ENCODE results near the gene SGCA.

The SGCA gene

DNA sequence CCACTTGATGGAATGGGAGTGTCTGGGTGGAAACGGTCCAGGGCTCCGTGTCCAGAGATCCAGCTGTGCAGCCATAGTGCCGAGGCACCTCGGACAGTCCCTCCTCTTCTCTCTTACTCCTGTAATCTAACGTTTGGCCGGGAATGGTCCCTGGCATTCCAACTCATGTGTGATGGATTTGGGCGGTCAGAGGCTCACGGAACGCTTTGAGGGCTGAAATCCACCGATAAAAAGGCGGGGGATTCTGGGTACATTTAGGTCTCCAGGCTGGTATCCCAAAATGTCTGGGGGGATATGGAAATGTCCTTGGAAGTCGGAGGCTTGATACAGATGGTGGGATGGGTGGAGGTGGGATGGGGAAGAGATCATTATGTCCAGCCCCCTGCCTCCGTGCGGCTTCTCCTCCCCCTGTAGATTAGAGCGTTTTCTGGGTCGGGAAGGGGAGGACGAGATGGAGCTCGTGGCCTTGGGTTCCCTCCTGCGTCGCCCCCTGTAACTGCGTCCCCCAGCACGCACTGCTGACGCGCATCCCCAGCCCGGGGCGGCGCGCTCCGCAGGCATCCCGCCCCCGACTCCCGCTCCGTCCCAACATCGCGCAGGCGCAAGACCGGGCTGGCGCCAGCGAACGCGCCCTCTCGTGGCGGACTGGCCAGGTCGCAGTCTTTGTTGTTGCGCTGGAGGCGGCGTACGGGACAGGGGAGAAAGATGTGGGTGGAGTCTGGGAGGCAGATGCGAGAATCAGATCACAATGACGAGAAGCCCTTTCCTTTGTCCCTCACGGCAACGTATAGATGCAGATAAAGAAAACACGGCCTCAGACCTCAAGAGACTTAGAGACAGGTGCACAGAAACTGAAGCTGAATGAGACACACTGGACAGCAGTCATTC is 4.5 kb upstream of the SGCA start (continued):
- TF ChIP-seq, protein P1, sequence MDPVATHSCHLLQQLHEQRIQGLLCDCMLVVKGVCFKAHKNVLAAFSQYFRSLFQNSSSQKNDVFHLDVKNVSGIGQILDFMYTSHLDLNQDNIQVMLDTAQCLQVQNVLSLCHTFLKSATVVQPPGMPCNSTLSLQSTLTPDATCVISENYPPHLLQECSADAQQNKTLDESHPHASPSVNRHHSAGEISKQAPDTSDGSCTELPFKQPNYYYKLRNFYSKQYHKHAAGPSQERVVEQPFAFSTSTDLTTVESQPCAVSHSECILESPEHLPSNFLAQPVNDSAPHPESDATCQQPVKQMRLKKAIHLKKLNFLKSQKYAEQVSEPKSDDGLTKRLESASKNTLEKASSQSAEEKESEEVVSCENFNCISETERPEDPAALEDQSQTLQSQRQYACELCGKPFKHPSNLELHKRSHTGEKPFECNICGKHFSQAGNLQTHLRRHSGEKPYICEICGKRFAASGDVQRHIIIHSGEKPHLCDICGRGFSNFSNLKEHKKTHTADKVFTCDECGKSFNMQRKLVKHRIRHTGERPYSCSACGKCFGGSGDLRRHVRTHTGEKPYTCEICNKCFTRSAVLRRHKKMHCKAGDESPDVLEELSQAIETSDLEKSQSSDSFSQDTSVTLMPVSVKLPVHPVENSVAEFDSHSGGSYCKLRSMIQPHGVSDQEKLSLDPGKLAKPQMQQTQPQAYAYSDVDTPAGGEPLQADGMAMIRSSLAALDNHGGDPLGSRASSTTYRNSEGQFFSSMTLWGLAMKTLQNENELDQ (tag by site-specific recombination; IDR thresholded peaks at IDR 0.05; ENCODE audit: low read depth): no peak
- TF ChIP-seq, protein P2, sequence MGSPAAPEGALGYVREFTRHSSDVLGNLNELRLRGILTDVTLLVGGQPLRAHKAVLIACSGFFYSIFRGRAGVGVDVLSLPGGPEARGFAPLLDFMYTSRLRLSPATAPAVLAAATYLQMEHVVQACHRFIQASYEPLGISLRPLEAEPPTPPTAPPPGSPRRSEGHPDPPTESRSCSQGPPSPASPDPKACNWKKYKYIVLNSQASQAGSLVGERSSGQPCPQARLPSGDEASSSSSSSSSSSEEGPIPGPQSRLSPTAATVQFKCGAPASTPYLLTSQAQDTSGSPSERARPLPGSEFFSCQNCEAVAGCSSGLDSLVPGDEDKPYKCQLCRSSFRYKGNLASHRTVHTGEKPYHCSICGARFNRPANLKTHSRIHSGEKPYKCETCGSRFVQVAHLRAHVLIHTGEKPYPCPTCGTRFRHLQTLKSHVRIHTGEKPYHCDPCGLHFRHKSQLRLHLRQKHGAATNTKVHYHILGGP (tag by site-specific recombination; IDR thresholded peaks at IDR 0.05): no peak
- TF ChIP-seq KLF16 (tag by site-specific recombination; IDR thresholded peaks at IDR 0.05) (0 out of 2 replicates have a peak, but pooled peaks have one; percentile 51), KLF9 (tag by site-specific recombination; IDR thresholded peaks at IDR 0.05; ENCODE audit: low read depth) (peak; percentile 57), ZBTB48 (tag by site-specific recombination; IDR thresholded peaks at IDR 0.05) (peak; percentile 77), SALL2 (tag by site-specific recombination; IDR thresholded peaks at IDR 0.05; ENCODE audit: borderline replicate concordance) (no peak), ZBTB21 (tag by site-specific recombination; IDR thresholded peaks at IDR 0.05) (peak; percentile 59; the same call in 1 of the 2 replicates), TRIM28 (IDR thresholded peaks at IDR 0.05; ENCODE audit: borderline replicate concordance, low read length) (peak; percentile 70; the same call in 1 of the 2 replicates), REPIN1 (tag by site-specific recombination; IDR thresholded peaks at IDR 0.05; ENCODE audit: low read depth) (0 out of 2 replicates have a peak, but pooled peaks have one; percentile 16), ZXDB (tag by site-specific recombination; IDR thresholded peaks at IDR 0.05) (peak; percentile 59), ZBTB17 (tag by site-specific recombination; IDR thresholded peaks at IDR 0.05) (peak; percentile 87)
- TF ChIP-seq, protein P3, sequence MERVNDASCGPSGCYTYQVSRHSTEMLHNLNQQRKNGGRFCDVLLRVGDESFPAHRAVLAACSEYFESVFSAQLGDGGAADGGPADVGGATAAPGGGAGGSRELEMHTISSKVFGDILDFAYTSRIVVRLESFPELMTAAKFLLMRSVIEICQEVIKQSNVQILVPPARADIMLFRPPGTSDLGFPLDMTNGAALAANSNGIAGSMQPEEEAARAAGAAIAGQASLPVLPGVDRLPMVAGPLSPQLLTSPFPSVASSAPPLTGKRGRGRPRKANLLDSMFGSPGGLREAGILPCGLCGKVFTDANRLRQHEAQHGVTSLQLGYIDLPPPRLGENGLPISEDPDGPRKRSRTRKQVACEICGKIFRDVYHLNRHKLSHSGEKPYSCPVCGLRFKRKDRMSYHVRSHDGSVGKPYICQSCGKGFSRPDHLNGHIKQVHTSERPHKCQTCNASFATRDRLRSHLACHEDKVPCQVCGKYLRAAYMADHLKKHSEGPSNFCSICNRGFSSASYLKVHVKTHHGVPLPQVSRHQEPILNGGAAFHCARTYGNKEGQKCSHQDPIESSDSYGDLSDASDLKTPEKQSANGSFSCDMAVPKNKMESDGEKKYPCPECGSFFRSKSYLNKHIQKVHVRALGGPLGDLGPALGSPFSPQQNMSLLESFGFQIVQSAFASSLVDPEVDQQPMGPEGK (tag by site-specific recombination; IDR thresholded peaks at IDR 0.05): peak; percentile 98
- TF ChIP-seq, protein P4, sequence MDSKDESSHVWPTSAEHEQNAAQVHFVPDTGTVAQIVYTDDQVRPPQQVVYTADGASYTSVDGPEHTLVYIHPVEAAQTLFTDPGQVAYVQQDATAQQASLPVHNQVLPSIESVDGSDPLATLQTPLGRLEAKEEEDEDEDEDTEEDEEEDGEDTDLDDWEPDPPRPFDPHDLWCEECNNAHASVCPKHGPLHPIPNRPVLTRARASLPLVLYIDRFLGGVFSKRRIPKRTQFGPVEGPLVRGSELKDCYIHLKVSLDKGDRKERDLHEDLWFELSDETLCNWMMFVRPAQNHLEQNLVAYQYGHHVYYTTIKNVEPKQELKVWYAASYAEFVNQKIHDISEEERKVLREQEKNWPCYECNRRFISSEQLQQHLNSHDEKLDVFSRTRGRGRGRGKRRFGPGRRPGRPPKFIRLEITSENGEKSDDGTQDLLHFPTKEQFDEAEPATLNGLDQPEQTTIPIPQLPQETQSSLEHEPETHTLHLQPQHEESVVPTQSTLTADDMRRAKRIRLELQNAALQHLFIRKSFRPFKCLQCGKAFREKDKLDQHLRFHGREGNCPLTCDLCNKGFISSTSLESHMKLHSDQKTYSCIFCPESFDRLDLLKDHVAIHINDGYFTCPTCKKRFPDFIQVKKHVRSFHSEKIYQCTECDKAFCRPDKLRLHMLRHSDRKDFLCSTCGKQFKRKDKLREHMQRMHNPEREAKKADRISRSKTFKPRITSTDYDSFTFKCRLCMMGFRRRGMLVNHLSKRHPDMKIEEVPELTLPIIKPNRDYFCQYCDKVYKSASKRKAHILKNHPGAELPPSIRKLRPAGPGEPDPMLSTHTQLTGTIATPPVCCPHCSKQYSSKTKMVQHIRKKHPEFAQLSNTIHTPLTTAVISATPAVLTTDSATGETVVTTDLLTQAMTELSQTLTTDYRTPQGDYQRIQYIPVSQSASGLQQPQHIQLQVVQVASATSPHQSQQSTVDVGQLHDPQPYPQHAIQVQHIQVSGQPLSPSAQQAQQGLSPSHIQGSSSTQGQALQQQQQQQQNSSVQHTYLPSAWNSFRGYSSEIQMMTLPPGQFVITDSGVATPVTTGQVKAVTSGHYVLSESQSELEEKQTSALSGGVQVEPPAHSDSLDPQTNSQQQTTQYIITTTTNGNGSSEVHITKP (tag by site-specific recombination; IDR thresholded peaks at IDR 0.05): peak; percentile 99
- TF ChIP-seq, protein P5, sequence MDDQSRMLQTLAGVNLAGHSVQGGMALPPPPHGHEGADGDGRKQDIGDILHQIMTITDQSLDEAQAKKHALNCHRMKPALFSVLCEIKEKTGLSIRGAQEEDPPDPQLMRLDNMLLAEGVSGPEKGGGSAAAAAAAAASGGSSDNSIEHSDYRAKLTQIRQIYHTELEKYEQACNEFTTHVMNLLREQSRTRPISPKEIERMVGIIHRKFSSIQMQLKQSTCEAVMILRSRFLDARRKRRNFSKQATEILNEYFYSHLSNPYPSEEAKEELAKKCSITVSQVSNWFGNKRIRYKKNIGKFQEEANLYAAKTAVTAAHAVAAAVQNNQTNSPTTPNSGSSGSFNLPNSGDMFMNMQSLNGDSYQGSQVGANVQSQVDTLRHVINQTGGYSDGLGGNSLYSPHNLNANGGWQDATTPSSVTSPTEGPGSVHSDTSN (CRISPR knock-in tag; IDR thresholded peaks at IDR 0.05): 0 out of 2 replicates have a peak, but pooled peaks have one; percentile 53
- TF ChIP-seq, protein P6, sequence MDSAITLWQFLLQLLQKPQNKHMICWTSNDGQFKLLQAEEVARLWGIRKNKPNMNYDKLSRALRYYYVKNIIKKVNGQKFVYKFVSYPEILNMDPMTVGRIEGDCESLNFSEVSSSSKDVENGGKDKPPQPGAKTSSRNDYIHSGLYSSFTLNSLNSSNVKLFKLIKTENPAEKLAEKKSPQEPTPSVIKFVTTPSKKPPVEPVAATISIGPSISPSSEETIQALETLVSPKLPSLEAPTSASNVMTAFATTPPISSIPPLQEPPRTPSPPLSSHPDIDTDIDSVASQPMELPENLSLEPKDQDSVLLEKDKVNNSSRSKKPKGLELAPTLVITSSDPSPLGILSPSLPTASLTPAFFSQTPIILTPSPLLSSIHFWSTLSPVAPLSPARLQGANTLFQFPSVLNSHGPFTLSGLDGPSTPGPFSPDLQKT (IDR thresholded peaks at IDR 0.05; ENCODE audit: borderline replicate concordance, low read depth, low read length): no peak
- TF ChIP-seq, protein P7, sequence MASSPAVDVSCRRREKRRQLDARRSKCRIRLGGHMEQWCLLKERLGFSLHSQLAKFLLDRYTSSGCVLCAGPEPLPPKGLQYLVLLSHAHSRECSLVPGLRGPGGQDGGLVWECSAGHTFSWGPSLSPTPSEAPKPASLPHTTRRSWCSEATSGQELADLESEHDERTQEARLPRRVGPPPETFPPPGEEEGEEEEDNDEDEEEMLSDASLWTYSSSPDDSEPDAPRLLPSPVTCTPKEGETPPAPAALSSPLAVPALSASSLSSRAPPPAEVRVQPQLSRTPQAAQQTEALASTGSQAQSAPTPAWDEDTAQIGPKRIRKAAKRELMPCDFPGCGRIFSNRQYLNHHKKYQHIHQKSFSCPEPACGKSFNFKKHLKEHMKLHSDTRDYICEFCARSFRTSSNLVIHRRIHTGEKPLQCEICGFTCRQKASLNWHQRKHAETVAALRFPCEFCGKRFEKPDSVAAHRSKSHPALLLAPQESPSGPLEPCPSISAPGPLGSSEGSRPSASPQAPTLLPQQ (tag by site-specific recombination; IDR thresholded peaks at IDR 0.05): peak; percentile 54
